ENCODE data around the gene ADD1.
"Not testable (repeated sequence)": the region's sequence is repeated elsewhere in the genome, so short reads cannot be mapped to it uniquely, and the experiment has no call there.

Gene ADD1

DNA sequence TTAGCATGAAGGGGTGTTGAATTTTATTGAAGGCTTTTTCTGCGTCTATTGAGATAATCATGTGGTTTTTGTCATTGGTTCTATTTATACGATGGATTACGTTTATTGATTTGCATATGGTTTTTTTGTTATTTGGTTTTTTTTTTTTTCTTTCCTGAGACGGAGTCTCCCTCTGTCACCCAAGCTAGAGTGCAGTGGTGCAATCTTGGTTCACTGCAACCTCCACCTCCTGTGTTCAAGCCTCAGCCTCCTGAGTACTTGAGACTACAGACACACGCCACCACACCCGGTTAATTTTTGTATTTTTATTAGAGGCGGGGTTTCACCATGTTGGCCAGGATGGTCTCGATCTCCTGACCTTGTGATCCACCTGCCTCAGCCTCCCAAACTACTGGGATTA is 75.1 kb downstream of the ADD1 start:
- not testable (repeated sequence) for DNase-seq (ENCODE audit: low read depth in 2 of 2)

DNA sequence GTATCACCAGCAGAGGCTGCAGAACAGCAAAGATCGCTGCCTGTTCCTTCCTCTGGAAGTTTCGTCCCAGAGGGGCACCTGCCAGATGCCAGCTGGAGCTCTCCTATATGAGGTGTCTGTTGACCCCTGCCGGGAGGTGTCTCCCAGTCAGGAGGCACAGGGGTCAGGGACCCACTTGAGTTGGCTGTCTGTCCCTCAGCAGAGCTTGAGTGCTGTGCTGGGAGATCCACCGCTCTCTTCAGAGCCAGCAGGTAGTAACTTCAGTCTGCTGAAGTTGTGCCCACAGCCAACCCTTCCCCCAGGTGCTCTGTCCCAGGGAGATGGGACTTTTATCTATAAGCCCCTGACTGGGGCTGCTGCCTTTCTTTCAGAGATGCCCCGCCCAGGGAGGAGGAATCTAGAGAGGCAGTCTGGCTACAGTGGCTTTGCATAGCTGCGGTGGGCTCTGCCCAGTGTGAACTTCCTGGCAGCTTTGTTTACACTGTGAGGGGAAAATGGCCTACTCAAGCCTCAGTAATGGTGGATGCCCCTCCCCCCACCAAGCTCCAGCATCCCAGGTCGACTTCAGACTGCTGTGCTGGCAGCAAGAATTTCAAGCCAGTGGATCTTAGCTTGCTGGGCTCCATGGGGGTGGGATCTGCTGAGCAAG is 78.9 kb downstream of the ADD1 start:
- DNase-seq (ENCODE audit: low read depth in 2 of 2) = not testable (repeated sequence)

DNA sequence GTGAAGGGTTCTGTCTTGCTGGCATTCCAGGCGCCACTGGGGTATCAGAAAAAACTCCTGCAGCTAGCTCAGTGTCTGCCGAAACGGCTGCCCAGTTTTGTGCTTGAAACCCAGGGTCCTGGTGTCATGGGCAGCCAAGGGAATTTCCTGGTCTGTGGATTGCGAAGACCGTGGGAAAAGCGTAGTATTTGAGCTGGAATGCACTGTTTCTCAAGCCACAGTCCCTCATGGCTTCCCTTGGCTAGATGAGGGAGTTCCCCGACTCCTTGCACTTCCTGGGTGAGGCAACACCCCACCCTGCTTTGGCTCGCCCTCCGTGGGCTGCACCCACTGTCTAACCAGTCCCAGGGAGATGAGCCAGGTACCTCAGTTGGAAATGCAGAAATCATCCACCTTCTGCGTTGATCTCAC is 79.5 kb downstream of the ADD1 start:
- no peak for DNase-seq (ENCODE audit: low read depth in 2 of 2)

DNA sequence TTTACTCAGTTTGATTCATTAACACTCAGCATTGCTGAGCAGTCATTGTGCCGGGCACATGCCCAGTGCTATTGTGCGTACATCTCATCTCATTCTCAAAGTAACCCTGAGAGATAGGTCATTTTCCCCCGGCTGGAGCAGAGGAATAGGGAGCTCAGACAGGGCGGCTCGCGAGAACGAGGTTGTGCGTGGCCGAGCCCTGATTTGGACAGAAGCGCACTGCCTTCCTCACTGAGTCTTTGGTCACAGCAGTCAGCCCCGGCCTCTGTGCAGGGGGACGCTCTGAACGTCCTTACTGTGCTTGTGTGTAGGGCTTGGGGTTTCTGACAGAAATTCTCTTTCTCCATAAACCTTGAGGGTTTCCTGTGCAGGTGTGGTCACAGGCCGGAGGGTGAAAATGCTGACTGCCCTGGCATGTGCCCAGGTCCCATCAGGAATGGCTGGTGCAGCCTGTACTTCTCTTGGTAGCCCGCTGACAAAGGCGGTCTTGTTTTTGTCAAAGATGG is 80.1 kb downstream of the ADD1 start:
- DNase-seq (ENCODE audit: low read depth in 2 of 2) = no peak

DNA sequence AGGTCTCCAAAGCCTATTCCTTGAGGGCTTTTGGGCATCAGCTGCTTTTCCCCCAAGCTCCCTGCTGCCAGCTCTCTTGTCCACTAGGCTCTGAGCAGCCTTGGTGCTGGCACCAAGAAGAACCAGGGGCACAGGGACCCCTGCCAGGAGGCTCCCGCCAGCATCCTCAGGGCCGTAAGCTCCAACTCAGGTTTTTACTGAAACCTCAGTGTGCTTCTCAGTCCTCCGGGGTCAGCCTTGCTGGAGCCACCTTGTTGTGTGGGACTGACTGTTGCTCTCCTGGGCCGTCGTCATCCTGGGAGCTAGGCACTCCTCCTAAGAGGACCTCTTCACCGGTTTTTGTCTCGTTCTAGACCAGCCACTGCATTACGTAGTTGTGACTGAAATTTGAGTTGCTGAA is 80.6 kb downstream of the ADD1 start:
- DNase-seq (ENCODE audit: low read depth in 2 of 2) = no peak

DNA sequence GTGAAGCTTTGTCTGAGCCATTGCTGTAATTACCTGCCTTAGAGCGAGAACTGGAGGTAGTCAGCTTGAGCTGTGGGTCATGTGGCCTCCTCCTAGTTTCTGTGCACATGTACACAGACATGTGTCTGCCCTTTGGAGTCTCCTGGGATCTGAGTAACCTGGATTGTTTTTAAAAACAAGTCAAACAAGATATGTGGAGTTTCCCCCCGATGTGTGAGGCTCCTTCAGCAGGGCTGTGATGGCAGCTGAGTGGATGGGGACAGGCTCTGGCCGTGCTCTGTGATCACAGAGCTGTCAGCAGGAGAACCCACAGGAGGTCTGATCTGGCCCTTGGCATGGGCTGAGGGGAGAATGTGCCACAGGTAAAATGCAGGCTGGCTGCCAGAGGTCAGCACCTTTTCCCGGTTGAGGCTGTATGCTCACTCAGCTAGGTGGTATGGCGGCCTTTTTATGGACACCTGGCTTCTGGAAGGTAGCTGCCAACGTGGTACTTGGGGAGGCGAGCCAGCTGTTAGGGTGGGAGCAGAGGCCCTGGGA is 81.2 kb downstream of the ADD1 start:
- no peak for DNase-seq (ENCODE audit: low read depth in 2 of 2)

DNA sequence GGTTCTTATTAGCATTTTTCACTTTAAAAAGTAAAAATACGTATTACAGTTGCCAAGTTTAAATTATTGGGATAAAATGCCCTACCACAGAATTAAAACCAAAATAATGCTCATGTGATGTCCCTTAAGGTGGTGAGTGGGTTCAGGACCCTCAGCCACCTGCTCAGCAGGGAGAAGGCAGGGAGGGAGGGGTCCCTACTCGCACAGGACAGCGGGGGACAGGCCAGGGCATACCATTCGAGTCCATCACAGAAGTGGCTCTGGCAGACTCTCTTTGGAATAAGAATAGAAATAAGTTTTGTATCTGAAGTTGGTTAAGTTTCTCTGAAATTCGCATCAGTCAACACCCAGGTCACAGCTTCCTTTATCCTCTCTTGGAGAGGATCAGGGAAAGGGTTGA is 81.9 kb downstream of the ADD1 start:
- no peak for DNase-seq (ENCODE audit: low read depth in 2 of 2)

DNA sequence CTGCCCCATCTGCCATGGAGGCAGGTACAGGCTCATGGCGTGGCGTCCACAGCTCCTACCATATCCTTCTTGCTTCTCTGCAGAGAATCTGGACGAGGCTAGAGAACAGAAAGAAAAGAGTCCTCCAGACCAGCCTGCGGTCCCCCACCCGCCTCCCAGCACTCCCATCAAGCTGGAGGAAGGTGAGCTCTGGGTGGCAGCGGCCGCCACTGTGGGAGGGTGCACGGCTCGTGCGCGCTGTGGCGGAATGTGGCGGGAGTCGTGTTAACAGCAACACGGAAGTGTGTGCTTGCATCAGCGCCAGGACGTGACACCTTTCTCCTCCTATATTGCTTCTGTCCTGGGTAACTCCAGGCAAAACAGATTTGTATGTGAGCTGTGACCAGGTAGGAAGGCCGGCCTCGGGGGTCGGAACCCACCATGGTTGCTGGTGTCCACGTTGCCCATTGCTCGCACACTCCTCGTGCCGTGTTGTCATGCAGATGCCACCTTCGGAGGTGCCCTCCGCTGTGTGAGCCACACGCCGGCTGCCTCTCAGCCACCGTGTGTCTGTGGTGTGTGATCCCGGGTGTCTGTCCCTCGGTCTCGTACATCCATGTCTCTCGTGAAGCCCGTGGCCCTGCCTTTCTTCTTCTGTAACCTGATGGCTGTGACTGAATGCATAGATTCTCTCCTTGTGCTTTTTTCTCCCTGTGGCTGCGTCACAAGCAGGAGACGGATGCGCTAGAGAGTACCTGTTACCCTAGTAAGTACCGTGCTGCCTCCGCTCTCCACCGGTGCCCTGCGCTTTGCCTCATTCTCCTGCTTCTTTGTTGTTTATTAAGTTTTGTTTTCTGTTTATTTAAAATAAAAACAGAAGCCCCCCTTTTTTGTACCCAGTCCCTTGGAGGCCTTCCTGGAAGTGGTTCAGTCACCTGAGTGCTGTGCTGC is 82.6 kb downstream of the ADD1 start:
- DNase-seq (ENCODE audit: low read depth in 2 of 2) = no peak

DNA sequence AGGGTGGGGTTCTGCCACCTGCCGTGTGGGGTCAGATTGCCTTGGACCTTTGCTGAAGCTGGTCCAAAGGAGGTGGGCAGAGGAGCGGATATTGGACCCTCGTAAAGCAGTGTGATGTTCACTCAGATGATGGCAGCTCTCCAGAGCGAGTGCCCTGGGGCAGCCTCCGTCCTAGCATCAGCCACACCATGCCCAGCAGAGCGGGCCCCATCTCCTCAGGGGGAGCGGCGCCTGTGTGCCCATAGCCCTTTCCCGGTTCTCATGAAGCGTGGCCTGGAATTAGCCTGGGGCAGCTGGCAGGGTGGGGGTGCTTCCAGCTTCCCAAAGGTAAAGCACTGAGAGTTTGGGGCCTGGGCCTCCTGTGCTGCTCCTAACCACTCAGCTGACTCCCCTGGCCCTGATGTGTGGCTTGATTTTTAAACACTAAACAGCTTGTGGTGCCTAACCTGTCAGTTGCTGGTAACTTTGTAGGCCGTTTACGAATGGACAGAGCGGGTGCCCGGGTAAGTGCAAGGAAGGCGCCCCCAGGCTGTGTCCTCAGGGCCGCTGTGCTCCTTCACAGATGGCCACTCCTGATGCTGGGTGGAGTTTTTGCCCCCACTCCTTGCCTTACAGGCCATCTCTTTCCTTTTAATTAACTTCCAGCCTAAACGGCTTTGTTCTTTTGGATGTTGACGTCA is 83.5 kb downstream of the ADD1 start:
- no peak for DNase-seq (ENCODE audit: low read depth in 2 of 2)

DNA sequence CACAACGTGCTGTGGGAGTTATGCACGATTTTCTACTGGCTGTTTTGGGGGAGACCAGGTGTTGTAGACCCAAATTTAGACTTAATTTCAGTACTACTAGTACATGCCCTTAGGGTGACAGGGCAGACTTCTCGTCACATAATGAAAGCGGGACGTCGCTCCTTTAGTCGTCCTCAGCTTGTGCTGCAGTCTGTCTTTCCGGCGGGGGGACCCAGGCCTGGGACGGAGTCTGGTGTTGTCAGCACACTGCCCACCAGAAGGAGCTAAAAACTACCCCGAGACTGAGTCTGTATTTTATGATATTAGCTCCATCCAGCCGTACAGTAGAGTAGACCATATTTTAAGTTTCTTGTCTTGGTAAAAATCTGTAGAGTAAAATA is 84.0 kb downstream of the ADD1 start:
- DNase-seq (ENCODE audit: low read depth in 2 of 2) = no peak

DNA sequence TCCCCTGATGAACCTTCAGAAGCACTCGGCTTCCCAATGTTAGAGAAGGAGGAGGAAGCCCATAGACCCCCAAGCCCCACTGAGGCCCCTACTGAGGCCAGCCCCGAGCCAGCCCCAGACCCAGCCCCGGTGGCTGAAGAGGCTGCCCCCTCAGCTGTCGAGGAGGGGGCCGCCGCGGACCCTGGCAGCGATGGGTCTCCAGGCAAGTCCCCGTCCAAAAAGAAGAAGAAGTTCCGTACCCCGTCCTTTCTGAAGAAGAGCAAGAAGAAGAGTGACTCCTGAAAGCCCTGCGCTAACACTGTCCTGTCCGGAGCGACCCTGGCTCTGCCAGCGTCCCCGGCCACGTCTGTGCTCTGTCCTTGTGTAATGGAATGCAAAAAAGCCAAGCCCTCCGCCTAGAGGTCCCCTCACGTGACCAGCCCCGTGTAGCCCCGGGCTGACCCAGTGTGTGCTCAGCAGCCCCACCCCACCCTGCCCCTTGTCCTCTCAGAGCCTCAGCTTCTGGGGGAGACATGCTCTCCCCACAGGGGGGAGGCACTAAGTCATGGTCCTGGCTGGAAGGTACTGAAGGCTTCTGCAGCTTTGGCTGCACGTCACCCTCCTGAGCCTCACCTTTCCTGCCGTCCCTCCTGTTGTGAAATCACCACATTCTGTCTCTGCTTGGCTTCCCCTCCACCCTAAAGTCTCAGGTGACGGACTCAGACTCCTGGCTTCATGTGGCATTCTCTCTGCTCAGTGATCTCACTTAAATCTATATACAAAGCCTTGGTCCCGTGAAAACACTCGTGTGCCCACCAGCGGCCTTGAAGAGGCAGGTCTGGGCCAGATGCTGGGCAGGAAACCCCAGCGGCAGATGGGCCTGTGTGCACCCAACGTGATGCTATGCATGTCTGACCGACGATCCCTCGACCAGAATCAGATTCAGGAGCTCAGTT is 84.9 kb downstream of the ADD1 start:
- no peak for DNase-seq (ENCODE audit: low read depth in 2 of 2)

DNA sequence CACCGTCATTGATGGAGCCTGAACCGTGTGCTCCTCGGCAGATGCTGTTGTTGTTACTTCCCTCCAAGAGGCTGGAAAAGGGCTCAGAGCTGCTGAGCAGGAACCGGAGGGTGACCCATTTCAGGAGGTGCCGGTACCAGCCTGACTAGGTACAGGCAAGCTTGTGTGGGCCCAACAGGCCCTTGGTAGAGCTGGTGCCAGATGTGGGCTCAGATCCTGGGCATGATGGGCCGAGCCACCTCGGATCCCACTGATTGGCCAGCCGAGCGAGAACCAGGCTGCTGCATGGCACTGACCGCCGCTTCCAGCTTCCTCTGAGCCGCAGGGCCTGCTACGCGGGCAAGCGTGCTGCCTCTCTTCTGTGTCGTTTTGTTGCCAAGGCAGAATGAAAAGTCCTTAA is 85.8 kb downstream of the ADD1 start:
- no peak for DNase-seq (ENCODE audit: low read depth in 2 of 2)

DNA sequence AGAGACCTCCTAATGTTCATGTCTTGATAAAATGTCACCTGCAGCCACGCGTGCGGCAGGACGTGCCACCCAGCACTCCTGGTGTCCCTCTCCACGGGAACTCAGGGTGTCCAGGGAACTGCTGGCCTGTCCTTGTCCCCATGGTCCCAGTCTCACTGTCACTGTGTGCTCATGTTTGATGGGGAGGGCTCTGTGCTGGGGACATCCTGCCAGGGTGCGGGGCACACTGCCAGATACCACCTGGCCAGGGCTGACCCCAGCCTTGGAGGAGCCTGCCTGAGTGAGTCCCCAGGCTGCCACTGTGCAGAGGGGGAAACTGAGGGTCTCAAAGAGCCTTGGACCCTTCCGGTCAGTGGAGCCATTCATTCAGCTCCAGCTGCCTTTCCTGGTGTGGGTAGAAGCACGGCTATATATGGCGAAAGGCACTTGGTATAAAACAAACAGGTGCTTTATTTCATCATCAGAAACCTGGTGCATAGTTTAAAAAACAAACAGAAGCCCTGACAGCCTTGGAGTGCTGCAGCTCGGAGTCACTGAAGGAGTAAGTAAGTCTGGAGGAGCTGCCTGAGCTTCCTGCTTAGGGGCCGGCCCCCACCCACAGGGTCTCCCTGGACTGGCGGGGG is 86.6 kb downstream of the ADD1 start:
- DNase-seq (ENCODE audit: low read depth in 2 of 2) = no peak

DNA sequence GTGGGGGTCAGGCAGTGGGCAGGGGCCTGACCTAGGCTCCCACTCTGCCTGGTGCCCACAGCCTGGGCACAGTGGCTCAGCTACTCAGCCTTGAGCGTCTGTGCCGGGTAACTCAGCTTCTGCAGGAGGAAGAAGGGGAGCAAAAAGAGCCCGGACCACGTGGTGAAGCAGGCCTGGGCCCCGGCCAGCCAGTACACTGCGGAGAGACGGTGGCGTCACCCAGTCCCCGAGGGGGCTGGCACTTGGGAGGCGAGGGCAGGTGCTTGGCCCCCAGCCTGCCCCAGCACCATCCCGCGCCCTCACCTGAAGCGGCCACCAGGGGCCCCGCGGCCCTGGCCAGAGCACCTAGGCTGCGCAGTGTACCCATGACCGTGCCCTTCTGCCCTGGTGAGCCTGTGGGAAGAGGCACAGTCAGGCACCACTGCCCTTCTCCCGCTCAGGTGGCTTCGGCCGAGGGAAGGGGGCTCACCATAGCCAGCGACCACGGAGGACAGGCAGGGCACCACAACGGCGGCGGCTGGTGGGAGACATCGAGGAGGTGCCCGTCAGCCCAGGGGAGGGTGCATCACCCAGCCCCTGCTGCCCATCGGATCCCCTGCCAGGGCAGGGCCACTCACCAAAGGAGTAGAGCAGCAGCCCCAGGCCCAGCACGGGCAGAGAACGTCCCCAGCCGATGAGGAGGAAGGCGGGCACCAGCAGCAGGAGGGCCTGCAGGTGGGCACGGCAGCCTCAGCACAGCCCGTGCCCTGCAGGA is 87.3 kb downstream of the ADD1 start:
- no peak for DNase-seq (ENCODE audit: low read depth in 2 of 2)

DNA sequence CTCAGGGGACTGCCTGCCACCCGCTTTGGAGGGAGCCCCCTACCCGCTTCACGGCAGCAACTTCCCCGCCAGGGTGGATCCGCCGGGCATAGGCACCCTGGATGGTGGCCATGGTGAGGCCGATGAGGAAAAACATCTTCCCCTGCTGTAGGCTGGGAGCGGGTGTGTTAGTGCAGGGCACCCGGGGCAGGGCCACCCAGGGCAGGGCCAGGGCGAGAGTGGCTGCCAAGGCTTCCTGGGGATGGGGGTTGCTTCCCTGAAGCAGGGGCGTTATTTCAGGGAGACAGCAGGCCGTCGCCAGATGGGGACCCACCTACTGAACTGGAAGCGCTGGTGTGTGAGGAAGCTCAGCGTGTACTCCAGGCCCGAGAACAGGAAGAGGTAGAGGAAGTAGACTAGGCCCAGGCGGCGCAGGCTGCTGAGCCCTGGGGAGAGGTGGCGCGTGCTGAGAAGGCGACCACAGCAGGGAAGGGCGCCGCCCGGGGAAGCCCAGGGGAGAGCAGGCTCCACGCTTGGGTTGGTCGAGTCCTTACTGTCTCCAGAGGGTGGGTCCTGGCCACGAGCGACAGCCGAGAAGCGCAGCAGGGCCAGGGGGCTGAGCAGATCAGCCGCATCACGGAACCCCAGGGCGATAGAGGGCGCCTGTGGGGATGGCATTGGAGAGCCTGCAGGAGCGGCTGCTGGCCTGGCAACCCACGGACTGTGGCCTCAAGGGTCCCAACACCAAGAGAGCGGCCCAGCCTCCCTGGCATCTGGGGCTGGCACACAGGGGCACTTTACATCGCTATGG is 88.1 kb downstream of the ADD1 start:
- no peak for DNase-seq (ENCODE audit: low read depth in 2 of 2)

DNA sequence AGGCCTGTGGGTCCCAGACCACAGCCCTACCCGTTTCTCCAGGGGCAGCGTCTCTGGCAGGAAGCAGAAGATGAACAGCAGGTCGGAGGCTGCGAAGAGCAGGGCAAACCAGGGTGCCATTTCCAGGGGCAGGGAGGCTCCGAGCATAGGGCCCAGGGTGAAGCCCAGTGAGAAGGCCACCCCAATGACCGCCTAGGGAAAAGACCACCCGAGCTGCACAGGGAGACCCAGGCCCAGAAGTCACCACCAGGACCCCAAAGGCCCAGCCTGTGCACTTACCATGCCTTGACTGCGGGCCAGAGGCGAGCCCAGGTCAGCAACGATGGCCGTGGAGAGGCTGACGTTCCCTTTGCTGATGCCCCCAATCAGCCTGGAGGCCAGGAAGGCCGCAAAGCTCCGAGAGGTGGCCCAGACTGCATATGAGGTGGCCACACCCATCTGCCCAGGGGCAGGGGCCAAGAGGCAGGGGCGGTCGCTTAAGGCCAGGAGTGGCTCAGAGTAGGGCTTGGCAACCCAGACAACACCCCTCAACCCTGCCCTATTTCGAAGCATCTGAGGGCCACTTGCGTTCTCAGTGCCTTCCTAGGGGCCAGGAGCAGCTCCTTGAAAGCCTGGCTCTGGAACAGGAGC is 88.8 kb downstream of the ADD1 start:
- no peak for DNase-seq (ENCODE audit: low read depth in 2 of 2)

DNA sequence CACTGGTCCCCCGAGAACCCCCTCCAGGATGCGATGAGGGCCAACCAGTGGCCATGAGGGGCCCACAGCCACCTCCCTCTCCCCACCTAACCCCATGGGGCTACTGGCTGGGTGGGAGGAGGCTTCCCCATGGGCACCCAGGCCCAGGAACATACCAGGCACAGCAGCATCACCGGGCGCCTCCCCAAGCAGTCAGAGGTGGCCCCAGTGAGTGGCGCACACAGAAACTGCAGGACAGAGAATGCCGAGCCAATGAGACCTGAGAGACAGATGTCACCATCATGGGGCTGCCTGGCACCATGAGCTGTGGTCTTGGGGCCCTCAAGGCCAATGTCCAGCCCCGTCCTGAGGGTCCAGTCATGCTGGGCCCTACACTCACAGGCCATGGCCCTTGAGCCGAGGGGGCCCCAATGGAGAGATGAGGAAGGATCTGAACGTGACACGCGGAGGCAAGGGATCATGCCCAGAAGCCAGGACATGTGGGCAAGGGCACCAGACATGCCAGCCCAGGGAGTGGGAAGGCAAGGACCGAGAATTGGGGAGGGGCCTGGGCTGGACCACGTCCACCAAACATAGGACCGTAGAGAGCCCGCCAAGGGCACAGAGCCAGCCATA is 89.4 kb downstream of the ADD1 start:
- no peak for DNase-seq (ENCODE audit: low read depth in 2 of 2)

DNA sequence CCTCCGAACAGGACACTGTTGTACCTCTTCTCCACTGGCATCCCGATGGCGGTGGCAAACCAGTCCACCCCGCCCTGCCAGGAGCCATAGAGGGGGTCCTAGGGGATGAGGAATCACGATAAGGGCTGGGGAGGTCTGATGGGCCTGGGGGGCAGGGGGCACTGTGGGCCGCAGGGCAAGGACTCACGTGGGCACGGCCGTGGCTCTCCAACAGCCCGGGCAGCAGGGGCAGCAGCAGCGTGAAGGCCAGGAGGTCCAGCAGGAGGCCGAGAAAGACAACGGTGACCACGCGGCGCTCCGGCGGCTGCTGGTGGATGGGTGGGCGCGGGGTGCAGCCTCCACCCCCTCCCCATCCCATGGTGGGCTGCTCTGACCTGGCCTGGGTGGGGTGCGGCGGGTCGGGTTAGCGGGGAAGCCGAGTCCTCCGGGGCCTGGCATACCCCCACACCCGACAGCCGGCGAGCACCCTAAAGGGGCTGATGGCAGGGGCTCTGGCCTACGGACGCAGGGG is 90.0 kb downstream of the ADD1 start:
- DNase-seq (ENCODE audit: low read depth in 2 of 2) = no peak

Measured in stimulated activated CD4-positive, alpha-beta T cell treated with anti-CD3 and anti-CD28 coated beads, Interleukin-4, amount 100 ng/mL, for 48 hours (primary cell).